GM19397 (cell line): Measurements from ENCODE around the gene PLEKHF1.

Experiments used
- ATAC-seq: cut with Tn5 transposase; IDR thresholded peaks from one replicate; pipeline ENCODE4 v1.9.1; 2021; ENCODE audit warnings: mild to moderate bottlenecking, moderate library complexity; ENCODE audit not compliant: unreplicated experiment

Gene PLEKHF1

GRCh38 chr19:29634423-29635130 is 30.7 kb upstream of the PLEKHF1 start:
- ATAC-seq, result no peak

- no peak for ATAC-seq
Observed at GRCh38 chr19:29635963-29636362, 29.3 kb upstream of the PLEKHF1 start.

GRCh38 chr19:29636553-29637360 is 28.5 kb upstream of the PLEKHF1 start:
- no peak for ATAC-seq

GRCh38 chr19:29639086-29639485 is 26.2 kb upstream of the PLEKHF1 start:
- ATAC-seq, result no peak

GRCh38 chr19:29640231-29640630 is 25.0 kb upstream of the PLEKHF1 start:
- ATAC-seq, result no peak

GRCh38 chr19:29641597-29641996 is 23.7 kb upstream of the PLEKHF1 start:
- no peak for ATAC-seq

GRCh38 chr19:29643361-29643935 is 21.8 kb upstream of the PLEKHF1 start:
- no peak for ATAC-seq

GRCh38 chr19:29644210-29644609 is 21.1 kb upstream of the PLEKHF1 start:
- no peak for ATAC-seq

- ATAC-seq, result no peak
Observed at GRCh38 chr19:29645491-29645867, 19.8 kb upstream of the PLEKHF1 start.

GRCh38 chr19:29645911-29646310 is 19.4 kb upstream of the PLEKHF1 start:
- no peak for ATAC-seq

GRCh38 chr19:29650772-29651387 is 14.4 kb upstream of the PLEKHF1 start:
- ATAC-seq, result no peak

- ATAC-seq, result no peak
Observed at GRCh38 chr19:29651622-29652394, 13.5 kb upstream of the PLEKHF1 start.

GRCh38 chr19:29653398-29653797 is 11.9 kb upstream of the PLEKHF1 start:
- ATAC-seq, result no peak

GRCh38 chr19:29655648-29656335 is 9.5 kb upstream of the PLEKHF1 start:
- ATAC-seq, result no peak

- ATAC-seq, result no peak
Observed at GRCh38 chr19:29658221-29658991, 6.9 kb upstream of the PLEKHF1 start.

GRCh38 chr19:29660835-29661234 is 4.4 kb upstream of the PLEKHF1 start:
- no peak for ATAC-seq

- ATAC-seq, result no peak
Observed at GRCh38 chr19:29662278-29662603, 3.0 kb upstream of the PLEKHF1 start.

- ATAC-seq, result no peak
Observed at GRCh38 chr19:29662604-29663404, 2.5 kb upstream of the PLEKHF1 start.
